Measurements from ENCODE around the gene CD86.

The CD86 gene

DNA sequence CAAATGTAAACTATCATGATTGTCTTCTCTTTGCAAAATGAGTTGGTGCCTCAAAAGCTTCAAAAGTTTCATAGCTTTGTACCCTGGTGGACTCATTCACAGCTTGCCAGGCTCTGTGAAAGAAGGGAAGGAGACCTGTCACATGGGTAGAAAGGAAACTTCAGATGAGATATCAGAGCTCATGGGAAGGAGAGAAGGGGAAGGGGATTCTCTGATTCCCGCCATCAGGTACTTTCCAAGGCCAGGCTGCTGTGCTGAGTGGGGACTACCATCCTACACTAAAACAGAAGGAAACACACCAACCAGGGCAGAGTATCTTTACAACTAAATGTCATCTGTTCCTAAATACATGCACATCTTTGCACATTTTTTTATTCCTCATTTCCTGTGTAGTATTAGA lies 42.3 kb upstream of the CD86 start:
- Histone ChIP-seq H3K27ac (no peak overlapping the region), H3K79me2 (no peaks in the 10 kb centered on the region), H3K9ac (no peak overlapping the region), H3K4me3 (ENCODE audit: low read depth, low read length) (no peak overlapping the region), H3K36me3 (ENCODE audit: control insufficient read depth, insufficient read depth, low read length) (no peaks in the 10 kb centered on the region), H3K27me3 (ENCODE audit: control insufficient read depth, insufficient read depth, low read length) (no peaks in the 10 kb centered on the region), H2AFZ (no peak overlapping the region), H3K9me3 (ENCODE audit: control insufficient read depth, low read length) (no peaks in the 10 kb centered on the region), H3K4me1 (no peaks in the 10 kb centered on the region), H3K4me2 (ENCODE audit: low read length) (no peak overlapping the region)
- TF ChIP-seq CTCF (IDR thresholded peaks at IDR 0.05) = no peak

- Histone ChIP-seq H2AFZ (no peak overlapping the region), H3K79me2 (no peaks in the 10 kb centered on the region), H3K27ac (no peak overlapping the region), H3K9ac (no peak overlapping the region), H3K9me3 (ENCODE audit: control insufficient read depth, low read length) (no peaks in the 10 kb centered on the region), H3K27me3 (ENCODE audit: control insufficient read depth, insufficient read depth, low read length) (no peaks in the 10 kb centered on the region), H3K4me1 (no peaks in the 10 kb centered on the region), H3K4me2 (ENCODE audit: low read length) (no peak overlapping the region), H3K4me3 (ENCODE audit: low read depth, low read length) (no peak overlapping the region), H3K36me3 (ENCODE audit: control insufficient read depth, insufficient read depth, low read length) (no peaks in the 10 kb centered on the region)
- TF ChIP-seq CTCF (IDR thresholded peaks at IDR 0.05) = no peak
Measured at GRCh38 chr3:122013448-122013925, 41.7 kb upstream of the CD86 start.

DNA sequence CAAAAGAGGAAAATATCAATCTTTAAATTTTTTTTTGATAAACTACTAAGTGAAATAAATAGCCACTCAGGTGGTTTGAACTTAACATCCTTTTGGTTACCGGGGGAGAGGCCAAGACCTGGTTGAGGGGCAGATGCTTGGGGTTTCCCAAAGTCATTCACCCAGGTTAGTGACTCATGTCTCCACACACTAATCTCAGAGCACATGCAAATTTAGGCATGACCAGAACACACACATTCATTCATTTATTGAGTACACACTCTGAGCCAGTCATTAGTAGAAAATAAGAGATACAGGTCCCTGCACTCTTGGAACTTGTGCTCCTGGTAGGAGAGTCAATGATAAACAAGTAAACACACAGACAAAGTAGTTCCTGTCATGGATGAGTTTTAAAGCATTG lies 40.4 kb upstream of the CD86 start:
- Histone ChIP-seq H3K4me2 (ENCODE audit: low read length) (no peak overlapping the region), H3K9ac (no peak overlapping the region), H3K27ac (no peak overlapping the region), H3K36me3 (ENCODE audit: control insufficient read depth, insufficient read depth, low read length) (no peaks in the 10 kb centered on the region), H3K4me1 (no peaks in the 10 kb centered on the region), H3K27me3 (ENCODE audit: control insufficient read depth, insufficient read depth, low read length) (no peaks in the 10 kb centered on the region), H3K4me3 (ENCODE audit: low read depth, low read length) (no peak overlapping the region), H2AFZ (no peak overlapping the region), H3K9me3 (ENCODE audit: control insufficient read depth, low read length) (no peaks in the 10 kb centered on the region), H3K79me2 (no peaks in the 10 kb centered on the region)
- TF ChIP-seq CTCF (IDR thresholded peaks at IDR 0.05) = no peak

- H3K4me2 ChIP-seq (ENCODE audit: low read length) = no peak overlapping the region
- no peaks in the 10 kb centered on the region for H3K4me1 ChIP-seq
- H3K27me3 ChIP-seq (ENCODE audit: control insufficient read depth, insufficient read depth, low read length) = no peaks in the 10 kb centered on the region
- H3K36me3 ChIP-seq (ENCODE audit: control insufficient read depth, insufficient read depth, low read length) = no peaks in the 10 kb centered on the region
- H3K9me3 ChIP-seq (ENCODE audit: control insufficient read depth, low read length) = no peaks in the 10 kb centered on the region
- no peak overlapping the region for H3K9ac ChIP-seq
- H3K27ac ChIP-seq = no peak overlapping the region
- no peak for TF ChIP-seq CTCF (IDR thresholded peaks at IDR 0.05)
- no peak overlapping the region for H2AFZ ChIP-seq
- no peak overlapping the region for H3K4me3 ChIP-seq (ENCODE audit: low read depth, low read length)
- H3K79me2 ChIP-seq = no peaks in the 10 kb centered on the region
Measured at GRCh38 chr3:122019493-122019892, 35.7 kb upstream of the CD86 start.

DNA sequence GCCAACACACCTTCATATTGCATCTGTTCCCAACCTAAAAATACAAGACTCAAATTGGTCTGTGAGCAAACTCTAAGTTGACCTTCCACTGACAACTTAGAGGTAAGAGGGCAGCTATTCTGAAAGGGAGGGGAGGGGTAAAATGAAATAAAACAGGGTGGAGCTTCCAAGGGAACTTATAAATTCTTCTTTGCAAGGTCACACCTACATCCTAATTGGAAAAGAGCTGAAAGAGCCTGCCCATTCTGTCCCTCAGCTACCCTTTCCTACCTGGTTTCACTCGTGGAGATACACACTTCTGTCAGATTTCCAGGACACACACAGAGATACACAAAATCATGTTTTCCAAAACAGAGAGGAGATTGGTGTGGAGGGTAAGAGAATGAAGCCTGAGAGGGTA lies 34.1 kb upstream of the CD86 start:
- no peaks in the 10 kb centered on the region for H3K27me3 ChIP-seq (ENCODE audit: control insufficient read depth, insufficient read depth, low read length)
- no peaks in the 10 kb centered on the region for H3K36me3 ChIP-seq (ENCODE audit: control insufficient read depth, insufficient read depth, low read length)
- H3K27ac ChIP-seq = no peak overlapping the region
- no peaks in the 10 kb centered on the region for H3K4me1 ChIP-seq
- H3K9me3 ChIP-seq (ENCODE audit: control insufficient read depth, low read length) = no peaks in the 10 kb centered on the region
- no peak for TF ChIP-seq CTCF (IDR thresholded peaks at IDR 0.05)
- H3K79me2 ChIP-seq = no peaks in the 10 kb centered on the region
- no peak overlapping the region for H3K9ac ChIP-seq
- no peak overlapping the region for H2AFZ ChIP-seq
- peak overlapping the region; percentile 88 for H3K4me2 ChIP-seq (ENCODE audit: low read length)
- H3K4me3 ChIP-seq (ENCODE audit: low read depth, low read length) = peak overlapping the region; percentile 74

All from parathyroid adenoma (tissue), 2 donors.